Neural progenitor cell (in vitro differentiated cells): ENCODE data around the gene FARP1.

Source experiments
- CTCF ChIP-seq: fragments of 200-600 bp; sonication (generic); IDR thresholded peaks from 2 replicates; pipeline ENCODE4 v1.5.1; 2017; ENCODE audit warnings: antibody characterized with exemption, mild to moderate bottlenecking
- EZH2 ChIP-seq: fragments of 200-600 bp; sonication (generic); IDR thresholded peaks from 2 replicates; pipeline ENCODE4 v1.6.1; 2017; ENCODE audit warnings: antibody characterized with exemption, mild to moderate bottlenecking, moderate library complexity

- TF ChIP-seq CTCF: no peak
- TF ChIP-seq EZH2: no peak
Measured at GRCh38 chr13:98311200-98311548, 168.3 kb downstream of the FARP1 start.
